HG02588 (cell line): ENCODE data around the gene ATF3.
A peak's percentile ranks its signal among the peaks of the same experiment; 100 is the strongest.

Experiments used
- ATAC-seq: cut with Tn5 transposase; IDR thresholded peaks from one replicate; pipeline ENCODE4 v1.9.1; 2021; ENCODE audit warnings: mild to moderate bottlenecking, moderate library complexity; ENCODE audit not compliant: unreplicated experiment

Gene ATF3

GRCh38 chr1:212608392-212608958 is at the start of gene ATF3:
Gene ATF3, plus strand, starts transcription at chr1:212608761. Its CDS starts 6,261 bp downstream, at chr1:212615022.
- ATAC-seq: peak; percentile 67

GRCh38 chr1:212559929-212560328 is 48.6 kb upstream of the ATF3 start:
- ATAC-seq: no peak

GRCh38 chr1:212560933-212561460 is 47.6 kb upstream of the ATF3 start:
- ATAC-seq: no peak

GRCh38 chr1:212561501-212561931 is 47.0 kb upstream of the ATF3 start:
- ATAC-seq: no peak

GRCh38 chr1:212562771-212563170 is 45.8 kb upstream of the ATF3 start:
- no peak for ATAC-seq

- no peak for ATAC-seq
These were observed 43.5 kb upstream of the ATF3 start for GRCh38 chr1:212565079-212565478.

- no peak for ATAC-seq
These were observed 42.8 kb upstream of the ATF3 start for GRCh38 chr1:212565571-212566305.

- ATAC-seq: peak; percentile 99
These were observed 41.8 kb upstream of the ATF3 start for GRCh38 chr1:212566522-212567479.

GRCh38 chr1:212567638-212568037 is 40.9 kb upstream of the ATF3 start:
- ATAC-seq: no peak

GRCh38 chr1:212568978-212569537 is 39.5 kb upstream of the ATF3 start:
- no peak for ATAC-seq

GRCh38 chr1:212574732-212575131 is 33.8 kb upstream of the ATF3 start:
- no peak for ATAC-seq

- ATAC-seq: no peak
These were observed 33.2 kb upstream of the ATF3 start for GRCh38 chr1:212575333-212575732.

GRCh38 chr1:212578041-212578440 is 30.5 kb upstream of the ATF3 start:
- no peak for ATAC-seq

GRCh38 chr1:212581034-212581433 is 27.5 kb upstream of the ATF3 start:
- ATAC-seq: no peak

GRCh38 chr1:212582291-212582690 is 26.3 kb upstream of the ATF3 start:
- ATAC-seq: no peak

GRCh38 chr1:212582808-212583615 is 25.5 kb upstream of the ATF3 start:
- no peak for ATAC-seq

GRCh38 chr1:212583643-212584042 is 24.9 kb upstream of the ATF3 start:
- no peak for ATAC-seq

- ATAC-seq: no peak
These were observed 24.3 kb upstream of the ATF3 start for GRCh38 chr1:212584092-212584886.

- ATAC-seq: no peak
These were observed 23.4 kb upstream of the ATF3 start for GRCh38 chr1:212585210-212585609.
